GM18951 (cell line): ENCODE measurements around the gene KLF15.

Source experiments
- POLR2A ChIP-seq: IDR thresholded peaks from 4 replicates; pipeline ENCODE4 v1.6.1; 2011; ENCODE audit warnings: mild to moderate bottlenecking; ENCODE audit not compliant: insufficient read length, insufficient read depth; ENCODE audit errors: extremely low read depth
- in situ Hi-C: fragments of 300-500 bp; cut with MboI; formaldehyde crosslinking; loops from one replicate; pipeline ENCODE4 v1.12.0; 2022; ENCODE audit warnings: low sequenced_read_pairs, mixed read lengths, inconsistent platforms; ENCODE audit not compliant: unreplicated experiment

Gene KLF15

DNA sequence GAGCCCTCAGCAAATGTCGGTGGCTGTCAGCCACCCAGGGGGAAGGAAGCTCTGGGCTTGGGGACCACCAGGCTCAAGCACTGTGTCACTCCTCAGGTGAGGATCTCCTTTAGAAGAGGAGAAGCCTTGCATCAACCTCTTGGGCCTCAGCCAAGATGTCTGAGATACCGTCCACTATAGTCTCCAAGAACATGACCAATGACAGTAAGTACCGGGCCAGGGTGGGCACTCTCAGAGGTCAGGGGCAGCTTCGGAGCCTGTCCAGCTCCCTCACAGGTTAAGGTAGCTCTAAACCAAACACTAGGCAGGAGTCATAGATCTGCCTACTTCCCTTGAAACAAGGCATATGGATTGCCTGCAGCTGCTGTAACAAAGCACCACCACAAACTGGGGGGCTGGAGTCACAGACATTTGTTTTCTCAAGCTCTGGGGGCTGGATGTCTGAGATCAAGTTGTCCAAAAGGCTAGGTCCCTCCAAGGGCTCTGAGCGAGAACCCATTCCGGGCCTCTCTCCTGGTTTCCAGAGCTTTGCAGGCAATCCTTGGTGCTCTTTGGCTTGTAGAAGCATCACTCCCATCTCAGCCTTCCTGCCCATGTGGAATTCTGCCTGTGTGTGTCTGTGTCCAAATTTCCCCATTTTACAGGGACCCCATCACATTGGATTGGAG lies 38.8 kb upstream of the KLF15 start:
- no peak for TF ChIP-seq POLR2A
- in situ Hi-C loops: loop anchor here (25.0 kb wide), 1 partner anchor 259 kb away; no protein-coding TSS in a partner anchor

DNA sequence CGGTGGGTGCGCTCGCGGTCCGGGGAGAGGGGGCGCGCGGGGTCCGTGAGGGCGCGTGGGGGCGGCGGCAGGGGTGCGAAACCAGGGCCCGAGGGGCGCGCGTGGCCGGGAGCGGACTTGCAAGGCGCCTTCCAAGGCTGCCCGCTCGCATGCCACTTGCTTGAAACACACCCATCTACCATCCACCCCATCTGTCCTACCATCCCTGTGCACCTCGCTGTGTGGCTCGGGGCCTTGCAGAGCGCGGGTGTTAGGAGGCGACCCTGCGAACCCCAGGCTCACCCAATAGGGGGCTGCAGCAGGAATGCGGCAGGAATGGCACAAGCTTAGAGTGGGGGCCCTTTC lies 37.7 kb upstream of the KLF15 start:
- in situ Hi-C loops: loop anchor here (25.0 kb wide), 1 partner anchor 258 kb away; no protein-coding TSS in a partner anchor
- no peak for TF ChIP-seq POLR2A

DNA sequence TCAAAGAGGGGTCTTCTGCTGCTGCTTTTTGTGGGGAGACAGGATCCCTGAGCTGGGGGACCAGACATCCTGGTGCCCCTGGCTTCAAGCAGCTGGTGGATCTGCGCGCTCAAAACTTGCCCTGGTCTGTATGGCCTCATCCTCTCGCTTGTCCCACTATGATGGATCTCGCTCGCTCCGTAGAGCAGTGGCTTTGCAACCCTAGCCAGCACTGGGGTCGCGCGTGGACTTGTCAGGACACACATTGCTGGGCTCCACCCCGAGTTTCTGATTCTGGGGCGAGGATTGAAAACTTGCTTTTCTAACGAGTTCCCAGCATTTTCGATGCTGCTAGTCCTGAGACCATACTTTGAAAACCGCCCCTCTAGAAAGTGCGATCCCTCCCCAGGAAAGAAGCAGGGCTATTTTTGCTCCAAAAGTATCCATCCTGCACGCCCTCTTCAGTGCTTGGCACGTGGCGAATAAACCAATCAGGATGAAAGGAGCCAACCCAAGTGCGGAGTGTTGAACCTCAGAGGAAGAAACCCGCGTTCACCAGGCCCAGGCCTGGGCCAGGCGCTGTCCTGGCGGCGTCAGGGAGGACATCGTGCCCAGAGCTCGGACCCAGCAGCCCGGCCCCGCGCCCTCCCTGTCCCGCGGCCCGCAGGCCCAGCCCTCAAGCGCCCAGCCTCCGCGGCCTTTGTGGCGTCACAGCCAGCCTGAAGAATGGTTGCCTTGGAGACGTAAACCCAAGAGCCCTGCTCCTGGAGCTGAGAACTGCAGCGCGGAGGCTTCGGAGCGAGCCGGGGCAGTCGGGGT lies 37.2 kb upstream of the KLF15 start, which contains the start of gene CFAP100:
Gene CFAP100, plus strand, starts transcription at position 731 of the 798 bp plus-strand sequence. CDS start 1,092 bp downstream, outside the sequence.
- in situ Hi-C loops: loop anchor here (25.0 kb wide), 1 partner anchor 257 kb away; no protein-coding TSS in a partner anchor
- TF ChIP-seq POLR2A: no peak

DNA sequence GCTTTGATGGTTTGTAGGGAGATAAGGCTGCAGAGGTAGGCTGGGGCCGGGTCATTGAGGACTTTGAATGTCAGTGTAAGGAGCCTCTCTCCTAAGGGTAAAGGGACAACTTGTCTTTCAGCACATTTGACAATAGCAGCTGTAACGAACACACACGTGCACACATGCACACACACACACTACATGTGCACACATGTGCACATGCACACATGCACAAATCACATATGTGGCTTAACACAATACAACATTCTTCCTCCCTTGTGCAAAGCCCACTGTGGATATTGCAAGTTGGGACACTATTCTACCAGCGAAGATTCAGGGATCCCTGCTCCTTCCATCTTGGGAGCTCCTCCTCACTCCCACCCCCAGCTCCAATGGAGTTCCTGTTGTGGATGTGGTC lies 36.4 kb upstream of the KLF15 start:
- TF ChIP-seq POLR2A: no peak
- in situ Hi-C loops: loop anchor here (25.0 kb wide), 1 partner anchor 256 kb away; no protein-coding TSS in a partner anchor

DNA sequence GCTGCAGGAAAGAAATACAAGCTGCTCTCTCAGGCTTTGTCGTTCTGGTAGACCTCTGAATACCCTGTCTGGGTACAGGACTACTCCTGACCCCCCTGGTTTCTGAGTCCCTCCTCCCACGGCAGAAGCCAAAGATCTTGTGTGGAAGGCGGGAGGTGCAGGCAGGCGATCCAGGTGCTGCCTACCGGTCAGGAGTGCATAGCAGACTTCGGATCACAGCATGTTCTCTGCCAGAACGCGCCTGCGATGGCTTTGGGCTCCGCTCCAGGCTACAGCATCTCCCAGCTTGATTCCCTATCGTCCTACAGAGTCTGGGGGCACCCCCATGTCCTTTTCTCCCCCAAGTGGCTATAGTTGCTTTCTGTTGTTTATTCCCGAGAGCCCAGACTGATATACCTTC lies 35.0 kb upstream of the KLF15 start:
- in situ Hi-C loops: loop anchor here (25.0 kb wide), 1 partner anchor 255 kb away; no protein-coding TSS in a partner anchor
- no peak for TF ChIP-seq POLR2A

DNA sequence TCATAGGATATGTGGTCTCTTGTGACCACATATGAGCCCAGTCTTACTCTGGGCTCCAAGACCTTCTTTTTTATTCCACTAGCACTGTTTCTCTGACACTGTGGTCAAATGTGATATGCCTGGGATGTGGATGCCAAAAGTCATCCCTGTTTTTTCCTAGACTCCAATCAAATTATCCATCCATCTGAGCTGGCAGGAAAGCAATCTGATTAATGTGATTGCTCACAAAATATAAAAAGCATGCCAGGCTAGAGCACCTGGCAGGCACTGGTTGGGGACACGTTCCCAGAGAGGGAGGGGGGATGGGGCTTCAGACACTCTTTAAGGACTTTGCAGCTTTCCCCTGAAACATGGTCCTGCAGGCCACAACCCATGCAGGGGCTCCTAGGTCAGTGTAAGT lies 34.4 kb upstream of the KLF15 start:
- no peak for TF ChIP-seq POLR2A
- in situ Hi-C loops: loop anchor here (25.0 kb wide), 1 partner anchor 254 kb away; no protein-coding TSS in a partner anchor

DNA sequence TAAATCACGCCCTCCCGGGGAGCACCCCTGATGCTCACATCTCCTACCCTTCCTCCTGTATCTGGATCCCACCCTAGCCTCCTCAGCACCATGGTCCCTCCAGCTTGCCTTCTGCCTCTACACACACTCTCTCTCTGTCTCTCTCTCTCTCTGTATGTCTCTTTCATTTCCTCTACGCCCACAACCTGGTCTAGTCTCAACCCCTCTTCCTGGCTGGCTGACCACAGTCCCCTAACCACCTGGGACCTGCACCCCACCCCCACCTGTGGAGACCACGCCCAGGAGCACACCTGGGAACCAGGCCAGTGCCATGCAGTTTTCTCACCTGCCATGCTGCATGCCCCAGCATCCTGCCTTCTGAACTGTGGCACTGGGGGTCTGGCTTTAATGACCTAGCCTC lies 33.5 kb upstream of the KLF15 start:
- in situ Hi-C loops: loop anchor here (25.0 kb wide), 1 partner anchor 253 kb away; no protein-coding TSS in a partner anchor

DNA sequence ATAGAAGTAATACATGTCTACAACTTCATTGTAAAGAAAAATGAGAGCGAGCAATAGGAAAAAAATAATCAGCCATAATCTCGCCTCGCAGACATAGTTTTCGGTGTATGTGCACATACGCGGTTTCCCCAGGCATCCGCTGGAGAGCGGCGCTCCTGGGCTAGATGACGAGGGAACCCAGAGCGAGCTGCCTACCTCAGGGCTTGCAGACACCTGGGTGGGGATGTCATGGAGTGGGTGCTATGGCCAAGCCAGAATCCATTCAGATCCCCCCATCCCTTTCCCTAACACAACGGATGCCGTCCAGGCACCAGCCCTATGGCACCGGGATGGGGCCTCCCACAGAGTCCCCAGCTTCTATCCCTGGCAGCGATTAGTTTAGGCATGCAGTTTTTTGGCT lies 33.0 kb upstream of the KLF15 start:
- no peak for TF ChIP-seq POLR2A
- in situ Hi-C loops: loop anchor here (25.0 kb wide), 1 partner anchor 253 kb away; no protein-coding TSS in a partner anchor

More for the DNA sequence above, 33.5 kb upstream of the KLF15 start:
- TF ChIP-seq POLR2A: no peak

DNA sequence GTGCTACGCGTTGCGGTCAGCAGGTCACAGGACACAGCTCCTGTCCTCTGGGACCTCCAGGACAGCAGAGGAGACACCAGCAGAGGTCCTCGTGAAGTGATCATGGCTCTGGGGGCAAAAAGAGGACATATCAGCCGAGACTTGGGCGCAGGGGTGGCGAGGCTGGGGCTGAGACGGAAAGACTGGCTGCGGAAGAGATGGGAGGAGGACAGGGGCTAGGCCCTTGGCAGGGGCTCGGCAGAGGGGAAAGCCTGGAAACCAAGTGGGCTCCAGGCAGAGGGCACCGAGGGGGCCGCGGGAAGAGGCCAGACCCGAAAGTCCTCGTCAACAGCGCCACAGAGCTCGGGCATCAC lies 32.6 kb upstream of the KLF15 start:
- in situ Hi-C loops: loop anchor here (25.0 kb wide), 1 partner anchor 252 kb away; no protein-coding TSS in a partner anchor
- no peak for TF ChIP-seq POLR2A

DNA sequence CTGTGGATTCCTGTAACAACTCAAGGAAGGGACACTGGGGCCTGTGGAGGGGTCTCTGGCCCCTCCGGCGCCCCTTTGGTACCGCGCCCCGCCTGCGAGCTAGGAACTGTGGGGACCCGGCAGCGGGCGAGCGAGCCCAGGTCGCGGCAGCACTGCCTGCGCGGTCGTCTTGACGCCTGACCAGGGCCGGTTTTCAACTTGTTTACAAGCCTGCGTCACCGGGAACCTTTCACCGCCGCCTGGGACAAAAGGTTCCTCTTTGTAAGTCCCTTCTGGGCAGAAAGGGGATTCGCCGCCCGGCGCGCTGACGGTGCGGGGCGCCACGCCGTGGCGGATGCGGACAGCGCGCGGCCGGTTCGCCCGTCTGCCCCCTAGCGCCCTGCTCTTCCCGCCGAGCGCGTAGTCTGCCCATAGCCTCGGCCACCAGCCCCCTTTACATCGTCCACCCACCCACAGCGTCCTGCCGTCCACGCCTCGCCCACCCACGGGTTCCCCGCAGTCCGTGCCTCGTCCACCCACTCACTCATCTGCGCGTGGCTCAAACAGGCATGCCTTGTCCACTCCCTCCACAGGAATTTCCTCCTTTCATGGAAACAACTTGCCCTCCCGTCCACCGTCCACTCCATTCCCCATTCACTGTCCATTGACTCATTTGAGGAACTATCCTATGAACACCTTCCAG lies 32.0 kb upstream of the KLF15 start:
- TF ChIP-seq POLR2A: no peak
- in situ Hi-C loops: loop anchor here (25.0 kb wide), 1 partner anchor 252 kb away; no protein-coding TSS in a partner anchor

DNA sequence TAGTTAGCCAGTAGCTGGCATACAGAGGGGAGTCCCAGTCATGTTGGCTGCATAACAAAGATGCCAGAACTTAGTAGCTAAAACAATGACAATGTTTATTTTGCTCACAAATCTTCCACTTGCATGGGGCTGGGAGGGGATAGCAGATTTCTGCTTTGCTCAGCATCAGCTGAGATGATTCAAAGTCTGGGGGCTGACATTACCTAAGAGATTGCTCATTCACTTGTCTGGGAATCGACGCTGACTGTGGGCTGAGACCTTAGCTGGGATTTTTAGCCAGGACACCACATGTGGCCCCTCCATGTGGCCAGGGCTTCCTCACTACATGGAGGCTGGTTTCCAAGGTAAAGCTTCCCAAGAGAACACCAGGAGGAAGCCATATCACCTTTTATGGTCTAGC lies 24.8 kb upstream of the KLF15 start:
- TF ChIP-seq POLR2A: no peak
- in situ Hi-C loops: loop anchor here (25.0 kb wide), 1 partner anchor 245 kb away; no protein-coding TSS in a partner anchor

DNA sequence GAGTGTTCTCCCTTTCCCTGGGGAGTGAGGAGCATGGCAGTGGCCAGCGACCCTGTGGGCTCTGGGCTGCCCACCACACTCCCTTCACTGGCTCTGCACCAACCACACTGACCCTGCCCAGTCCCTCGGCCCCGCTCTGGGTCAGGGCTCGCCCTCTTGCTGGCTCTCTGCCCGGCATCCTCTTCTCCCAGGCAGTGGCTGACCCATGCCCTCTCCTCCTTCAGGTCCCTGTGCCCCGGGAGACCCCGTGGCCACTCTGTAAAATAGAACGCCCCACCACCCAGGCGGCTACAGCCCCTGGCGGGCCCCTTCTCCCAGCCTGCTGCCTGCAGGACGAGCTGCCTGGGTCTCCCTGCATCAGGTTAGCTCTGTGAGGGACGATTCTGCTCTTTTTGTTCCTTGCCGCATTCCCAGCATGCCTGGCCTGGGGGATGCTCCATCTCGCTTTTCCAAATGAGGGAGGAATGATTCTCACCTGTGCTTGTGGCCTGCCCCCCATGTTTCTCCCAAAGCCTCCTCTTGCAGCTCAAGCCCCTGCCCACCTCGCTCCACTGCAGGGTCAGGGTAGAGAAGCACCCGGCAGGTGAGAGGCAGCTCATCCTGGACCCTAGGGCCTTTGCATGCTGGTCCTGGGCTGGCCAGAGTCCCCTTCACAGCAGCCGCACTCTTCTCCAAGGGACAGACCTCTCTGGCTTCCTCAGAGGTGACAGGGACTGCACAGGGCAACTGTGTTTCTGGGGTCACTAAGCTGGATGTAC lies 23.0 kb upstream of the KLF15 start:
- in situ Hi-C loops: loop anchor here (25.0 kb wide), 1 partner anchor 243 kb away; no protein-coding TSS in a partner anchor
- no peak for TF ChIP-seq POLR2A
